Lung (tissue), 12 donors: ENCODE results near the gene ARHGEF25. TPM values are rescaled to one million over a fixed set of nuclear protein-coding genes. Genes with fewer than 3 reads are reported as not detected.
"Not testable (repeated sequence)": the region's sequence is repeated elsewhere in the genome, so short reads cannot be mapped to it uniquely, and the experiment has no call there.

Experiments
- ATAC-seq: fragments of 200-7000 bp; cut with Tn5 transposase; one replicate; pipeline ENCODE4 v1.9.1; 2020; ENCODE audit warnings: moderate number of reproducible peaks; ENCODE audit not compliant: insufficient read depth, low FRiP score
- DNase-seq, 3 donors: peaks; one replicate each; pipeline ENCODE4 v3.0.0-alpha.2; 2013 to 2017
- H3K27ac ChIP-seq, 2 donors: one replicate each; pipeline ENCODE4 v1.5.1; 2013; ENCODE audit warnings: mild to moderate bottlenecking in 2 of 2, moderate library complexity in 2 of 2, control low read depth in 1 of 2, inconsistent platforms in 1 of 2, low read depth in 1 of 2, low read length in 1 of 2
- H3K27me3 ChIP-seq, 3 donors: one replicate each; pipeline ENCODE4 v1.5.1; 2013; ENCODE audit warnings: low read length in 2 of 3; ENCODE audit not compliant: control insufficient read depth in 3 of 3, insufficient read depth in 3 of 3
- H3K36me3 ChIP-seq, 4 donors: one replicate each; pipeline ENCODE4 v1.5.1; 2013; ENCODE audit warnings: low read length in 4 of 4, mild to moderate bottlenecking in 1 of 4, moderate library complexity in 1 of 4; ENCODE audit not compliant: control insufficient read depth in 4 of 4, insufficient read depth in 4 of 4
- H3K4me1 ChIP-seq, 5 donors: one replicate each; pipeline ENCODE4 v1.5.1; 2013; ENCODE audit warnings: low read length in 5 of 5, mild to moderate bottlenecking in 2 of 5, moderate library complexity in 1 of 5; ENCODE audit not compliant: control insufficient read depth in 5 of 5, insufficient read depth in 5 of 5
- H3K4me3 ChIP-seq: one replicate; pipeline ENCODE4 v1.5.1; 2013; ENCODE audit warnings: mild to moderate bottlenecking, control low read depth, moderate library complexity
- H3K9ac ChIP-seq, 2 donors: one replicate each; pipeline ENCODE4 v1.5.1; 2013; ENCODE audit warnings: low read length in 2 of 2, control low read depth in 1 of 2; ENCODE audit not compliant: insufficient read depth in 1 of 2
- H3K9me3 ChIP-seq, 4 donors: one replicate each; pipeline ENCODE4 v1.5.1; 2013; ENCODE audit warnings: low read length in 3 of 4, mild to moderate bottlenecking in 1 of 4, moderate library complexity in 1 of 4; ENCODE audit not compliant: control insufficient read depth in 4 of 4, insufficient read depth in 3 of 4
- CTCF ChIP-seq: IDR thresholded peaks from 2 replicates; pipeline ENCODE4 v1.5.1; 2012; ENCODE audit warnings: mild to moderate bottlenecking; ENCODE audit errors: control extremely low read depth, extremely low read depth
- WGBS, 2 donors: extraction: QIAGEN DNeasy Blood & Tissue Kit; methylation state at CpG; one replicate each; pipeline ENCODE4 v1.1.7; 2013; 5-methylcytosine and 5-hydroxymethylcytosine counted together
- polyA plus RNA-seq, 2 donors: library from polyadenylated mRNA; stranded (reverse); fragments of 200-250 nt; gene quantifications; one replicate each; pipeline ENCODE4 v1.2.1, GENCODE V29; 2013
- total RNA-seq, 2 donors: library from RNA; depleted of rRNA in 1 of 2; stranded (reverse); fragments of >200 nt in 1 of 2; gene quantifications; one replicate each; pipeline ENCODE4 v1.2.1, GENCODE V29; 2014 to 2021
- donor health status: control.
- donor health status: control.
- donor health status: Bipolar disorder and iron deficiency.
- donor health status: healthy.
- donor health status: DM: yes; HTN: yes; CAD: no.

The ARHGEF25 gene
- total and polyA plus RNA-seq, 4 donors = 7.8 to 23.0 (median 11.3) TPM

GRCh38 chr12:57568838-57569237 lies 42.4 kb upstream of the ARHGEF25 start:
- WGBS, 2 donors = 61 to 73% methylated on average over 6 of the region's 6 CpGs
- ATAC-seq = no peak
- H3K27me3 ChIP-seq = no peaks in the 10 kb centered on the region
- no peaks in the 10 kb centered on the region for H3K4me1 ChIP-seq
- no peak overlapping the region for H3K9ac ChIP-seq
- no peaks in the 10 kb centered on the region for H3K9me3 ChIP-seq
- no peaks in the 10 kb centered on the region for H3K36me3 ChIP-seq
- TF ChIP-seq CTCF = no peak
- no peak overlapping the region for H3K27ac ChIP-seq
- H3K4me3 ChIP-seq = no peak overlapping the region
- peak in 1 of 3 donors; percentile 29 for DNase-seq

DNA sequence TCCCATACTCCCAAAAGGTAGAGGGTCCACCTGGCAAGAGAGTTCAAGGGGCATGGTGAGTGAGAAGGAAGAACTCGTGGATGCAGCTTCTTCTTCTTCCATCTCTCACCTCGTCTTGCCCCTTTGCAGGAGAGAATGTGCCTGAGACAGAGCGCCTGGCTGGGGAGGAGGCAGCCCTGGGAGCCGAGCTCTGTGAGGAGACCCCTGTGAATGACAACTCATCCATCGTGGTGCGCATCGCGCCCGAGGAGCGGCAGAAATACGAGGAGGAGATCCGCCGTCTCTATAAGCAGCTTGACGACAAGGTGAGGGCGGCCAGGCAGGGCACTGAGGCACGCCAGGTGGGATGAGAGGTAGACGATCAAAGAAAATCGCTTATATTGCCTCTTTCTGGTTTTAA lies 41.4 kb upstream of the ARHGEF25 start:
- Histone ChIP-seq H3K4me1 (no peaks in the 10 kb centered on the region), H3K36me3 (no peaks in the 10 kb centered on the region), H3K9me3 (no peaks in the 10 kb centered on the region), H3K9ac (no peak overlapping the region), H3K27ac (no peak overlapping the region), H3K4me3 (no peak overlapping the region), H3K27me3 (no peaks in the 10 kb centered on the region)
- 88 to 92% methylated on average over 18 of the region's 18 CpGs for WGBS, 2 donors
- ATAC-seq (no peak), DNase-seq (no peak)
- no peak for TF ChIP-seq CTCF

- not testable (repeated sequence) for H3K27me3 ChIP-seq, H3K27ac ChIP-seq, H3K36me3 ChIP-seq, H3K9ac ChIP-seq, DNase-seq, ATAC-seq, H3K9me3 ChIP-seq, H3K4me3 ChIP-seq, H3K4me1 ChIP-seq
- 89 to 91% methylated on average over 13 of the region's 13 CpGs for WGBS, 2 donors
These were observed 40.8 kb upstream of the ARHGEF25 start for GRCh38 chr12:57570438-57570837.

DNA sequence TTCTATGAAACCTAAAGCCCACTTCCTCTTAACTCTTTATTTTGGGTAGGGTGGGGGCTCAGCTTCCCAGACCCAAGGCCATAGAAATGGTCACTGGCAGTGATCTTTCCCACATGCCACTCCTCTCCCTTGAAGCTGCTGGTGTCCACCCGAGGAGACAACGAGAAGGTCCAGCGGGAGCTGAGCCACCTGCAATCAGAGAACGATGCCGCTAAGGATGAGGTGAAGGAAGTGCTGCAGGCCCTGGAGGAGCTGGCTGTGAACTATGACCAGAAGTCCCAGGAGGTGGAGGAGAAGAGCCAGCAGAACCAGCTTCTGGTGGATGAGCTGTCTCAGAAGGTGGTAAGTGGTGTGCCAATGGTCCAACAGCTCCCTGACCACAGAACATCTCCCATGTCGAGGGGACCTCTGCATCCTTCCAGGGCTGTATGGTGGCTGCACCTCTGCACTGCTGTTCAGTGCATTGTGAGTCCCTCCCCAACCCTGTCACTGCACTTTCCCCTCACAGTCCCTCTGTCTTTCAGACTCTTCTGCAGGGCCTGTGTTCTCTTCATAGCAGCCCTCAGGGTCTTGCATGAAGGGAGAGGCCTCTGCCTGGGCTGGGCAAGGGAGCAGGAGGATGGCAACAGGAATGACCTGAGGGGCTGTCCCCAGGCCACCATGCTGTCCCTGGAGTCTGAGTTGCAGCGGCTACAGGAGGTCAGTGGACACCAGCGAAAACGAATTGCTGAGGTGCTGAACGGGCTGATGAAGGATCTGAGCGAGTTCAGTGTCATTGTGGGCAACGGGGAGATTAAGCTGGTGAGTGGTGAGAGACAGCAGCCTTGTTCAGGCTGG lies 39.1 kb upstream of the ARHGEF25 start:
- ATAC-seq = no peak
- TF ChIP-seq CTCF = no peak
- no peak overlapping the region for H3K4me3 ChIP-seq
- no peaks in the 10 kb centered on the region for H3K9me3 ChIP-seq
- no peak for DNase-seq
- no peaks in the 10 kb centered on the region for H3K4me1 ChIP-seq
- H3K9ac ChIP-seq = no peak overlapping the region
- no peaks in the 10 kb centered on the region for H3K27me3 ChIP-seq
- 91 to 93% methylated on average over 12 of the region's 12 CpGs for WGBS, 2 donors
- H3K36me3 ChIP-seq = no peaks in the 10 kb centered on the region
- H3K27ac ChIP-seq = no peak overlapping the region
